GM18909 (cell line): ENCODE data around the gene ROPN1L.
"Not testable (repeated sequence)": the region's sequence is repeated elsewhere in the genome, so short reads cannot be mapped to it uniquely, and the experiment has no call there.

Experiments
- ATAC-seq: cut with Tn5 transposase; IDR thresholded peaks from one replicate; pipeline ENCODE4 v1.9.1; 2021; ENCODE audit warnings: mild to moderate bottlenecking; ENCODE audit not compliant: unreplicated experiment, poor library complexity

The ROPN1L gene

GRCh38 chr5:10497554-10497953 is 55.9 kb downstream of the ROPN1L start:
- no peak for ATAC-seq

GRCh38 chr5:10498350-10498749 is 56.7 kb downstream of the ROPN1L start:
- no peak for ATAC-seq

- no peak for ATAC-seq
Measured at GRCh38 chr5:10499066-10499465, 57.4 kb downstream of the ROPN1L start.

DNA sequence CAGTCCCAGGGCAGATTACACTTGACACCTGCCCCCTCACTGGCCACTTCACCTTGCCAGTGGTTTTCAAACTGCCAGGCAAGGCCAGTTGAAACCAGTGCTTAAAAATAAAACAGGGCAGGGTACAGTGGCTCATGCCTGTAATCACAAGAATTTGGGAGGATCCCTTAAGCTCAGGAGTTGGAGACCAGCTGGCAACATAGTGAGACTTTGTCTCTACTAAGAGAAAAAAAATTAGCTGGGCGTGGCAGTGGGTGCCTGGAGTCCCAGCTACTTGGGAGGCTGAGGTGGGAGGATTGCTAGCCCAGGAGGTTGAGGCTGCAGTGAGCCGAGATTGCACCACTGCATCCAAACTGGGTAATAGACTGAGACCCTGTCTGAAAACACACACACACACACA is 58.1 kb downstream of the ROPN1L start:
- ATAC-seq: no peak

GRCh38 chr5:10500669-10501068 is 59.0 kb downstream of the ROPN1L start:
- ATAC-seq: no peak

GRCh38 chr5:10501554-10502075 is 59.9 kb downstream of the ROPN1L start:
- no peak for ATAC-seq

DNA sequence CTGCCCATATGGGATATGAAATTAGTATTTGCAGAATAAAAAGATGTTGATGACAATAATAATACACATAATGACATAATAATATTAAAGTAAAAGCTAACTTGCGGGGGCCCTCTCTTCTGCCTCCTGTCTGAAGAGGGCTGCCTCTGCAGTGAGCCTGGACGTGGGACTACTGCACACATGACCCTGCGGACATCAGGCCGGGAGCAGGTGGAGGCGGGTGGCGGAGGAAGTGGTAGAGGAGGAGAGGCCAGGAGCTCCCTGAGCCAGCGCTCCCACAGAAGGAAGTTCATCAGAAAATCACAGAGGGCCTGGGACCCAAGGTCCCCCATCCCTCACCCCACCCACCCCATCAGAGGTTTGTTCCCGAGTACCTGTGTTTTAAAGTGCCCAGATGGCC is 60.5 kb downstream of the ROPN1L start:
- no peak for ATAC-seq

DNA sequence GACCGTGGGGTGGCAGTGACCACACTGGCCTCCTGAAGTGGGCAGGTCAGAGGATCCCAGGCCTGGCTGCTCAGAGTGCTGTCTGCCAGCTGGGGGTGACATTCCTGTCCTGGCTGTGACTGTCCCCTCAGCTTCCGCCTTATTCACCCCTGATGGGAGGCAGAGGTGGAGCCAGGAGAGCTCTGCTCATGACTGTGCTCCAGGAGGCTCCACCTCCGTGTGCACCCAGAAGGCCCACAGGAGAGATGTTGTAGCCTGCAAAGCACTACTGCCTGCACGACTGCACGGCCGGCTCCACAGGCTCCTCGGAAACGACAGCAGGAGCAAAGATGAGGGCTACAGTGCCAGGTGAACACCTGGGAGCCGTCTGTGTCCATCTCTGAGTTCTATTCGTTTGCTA is 60.9 kb downstream of the ROPN1L start:
- no peak for ATAC-seq

GRCh38 chr5:10503321-10503720 is 61.6 kb downstream of the ROPN1L start:
- ATAC-seq: no peak

- no peak for ATAC-seq
Measured at GRCh38 chr5:10503997-10504793, 62.5 kb downstream of the ROPN1L start.

DNA sequence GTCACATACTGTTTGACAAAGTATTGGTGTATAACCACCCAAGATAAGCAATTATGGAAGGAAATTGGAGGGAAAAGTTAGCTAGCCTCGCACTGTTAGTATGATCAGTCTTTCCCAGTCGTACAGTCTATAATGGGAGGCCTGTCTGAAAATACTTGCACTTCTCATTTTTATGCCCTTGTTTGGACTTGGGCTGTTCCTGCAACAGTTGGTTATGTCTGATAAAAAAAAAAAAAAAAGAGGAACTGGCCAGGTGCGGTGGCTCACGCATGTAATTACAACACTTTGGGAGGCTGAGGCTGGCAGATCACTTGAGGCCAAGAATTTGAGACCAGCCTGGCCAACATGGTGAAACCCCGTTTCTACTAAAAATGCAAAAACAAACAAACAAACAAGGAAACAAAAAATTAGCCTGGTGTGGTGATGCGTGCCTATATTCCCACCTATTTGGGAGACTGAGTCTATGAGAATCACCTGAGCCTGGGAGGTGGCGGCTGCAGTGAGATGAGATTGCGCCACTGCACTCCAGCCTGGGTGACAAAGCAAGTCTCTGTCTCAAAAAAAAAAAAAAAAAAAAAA is 63.9 kb downstream of the ROPN1L start:
- ATAC-seq: peak; percentile 87

DNA sequence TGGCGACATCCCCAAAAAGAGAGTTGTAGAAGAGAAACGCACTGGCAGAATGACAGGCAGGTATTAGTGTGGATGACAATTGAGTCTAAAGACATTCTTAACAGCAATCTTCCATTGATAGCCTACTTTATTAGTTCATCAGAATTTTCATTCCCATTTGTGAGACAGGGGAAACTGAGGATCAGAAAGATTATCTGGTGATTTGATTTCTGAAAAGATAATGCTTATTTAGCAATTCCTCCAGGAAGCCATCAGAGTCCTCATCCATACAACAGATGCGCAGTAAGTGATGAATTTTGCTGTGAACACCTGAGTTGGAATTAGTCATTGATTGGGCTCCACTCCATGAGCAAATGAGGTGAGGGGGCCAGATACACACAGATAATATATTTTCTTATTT is 64.9 kb downstream of the ROPN1L start:
- no peak for ATAC-seq

DNA sequence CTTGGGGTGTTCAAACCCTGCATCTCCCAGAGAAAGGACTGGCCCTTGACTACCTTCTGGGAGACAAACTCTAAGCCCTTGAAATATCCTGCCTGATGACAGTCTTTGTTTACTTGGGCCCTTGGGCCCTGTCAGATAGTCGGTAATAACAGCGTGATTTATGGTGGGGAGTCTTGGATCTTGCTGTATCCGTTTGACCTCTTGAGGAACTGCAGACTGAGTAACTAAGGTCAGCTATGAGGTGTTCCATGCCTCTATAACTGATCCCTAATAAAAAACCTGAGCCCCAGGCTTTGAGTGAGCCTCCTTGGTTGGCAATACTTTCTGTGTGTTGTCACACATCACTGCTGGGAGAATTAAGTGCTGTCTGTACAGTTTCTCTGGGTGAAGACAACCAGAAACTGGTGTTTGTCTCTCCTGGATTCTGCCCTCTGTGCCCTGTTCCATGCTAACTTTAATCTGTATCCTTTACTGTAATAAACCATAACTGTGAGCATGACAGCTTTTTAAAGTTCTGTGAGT is 66.0 kb downstream of the ROPN1L start:
- no peak for ATAC-seq

DNA sequence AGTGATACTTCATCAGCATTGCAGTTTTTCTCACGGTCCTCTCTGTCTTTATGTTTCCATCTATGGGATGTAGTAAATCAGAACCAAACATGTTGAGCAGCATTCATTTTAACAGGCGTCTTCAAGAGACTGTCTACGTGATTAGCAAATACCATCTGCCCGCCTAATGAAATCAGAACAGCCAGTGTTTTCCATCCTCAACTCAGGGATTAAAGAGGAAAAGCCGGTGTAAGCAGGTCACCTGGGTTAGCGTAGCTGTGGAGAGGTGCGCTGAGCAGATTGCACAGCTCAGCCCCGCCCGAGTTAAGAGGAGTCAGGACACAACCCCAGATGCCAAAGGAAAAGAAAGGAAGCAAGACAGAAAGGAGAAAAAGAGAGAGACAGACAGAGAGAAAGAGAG is 67.9 kb downstream of the ROPN1L start:
- no peak for ATAC-seq

DNA sequence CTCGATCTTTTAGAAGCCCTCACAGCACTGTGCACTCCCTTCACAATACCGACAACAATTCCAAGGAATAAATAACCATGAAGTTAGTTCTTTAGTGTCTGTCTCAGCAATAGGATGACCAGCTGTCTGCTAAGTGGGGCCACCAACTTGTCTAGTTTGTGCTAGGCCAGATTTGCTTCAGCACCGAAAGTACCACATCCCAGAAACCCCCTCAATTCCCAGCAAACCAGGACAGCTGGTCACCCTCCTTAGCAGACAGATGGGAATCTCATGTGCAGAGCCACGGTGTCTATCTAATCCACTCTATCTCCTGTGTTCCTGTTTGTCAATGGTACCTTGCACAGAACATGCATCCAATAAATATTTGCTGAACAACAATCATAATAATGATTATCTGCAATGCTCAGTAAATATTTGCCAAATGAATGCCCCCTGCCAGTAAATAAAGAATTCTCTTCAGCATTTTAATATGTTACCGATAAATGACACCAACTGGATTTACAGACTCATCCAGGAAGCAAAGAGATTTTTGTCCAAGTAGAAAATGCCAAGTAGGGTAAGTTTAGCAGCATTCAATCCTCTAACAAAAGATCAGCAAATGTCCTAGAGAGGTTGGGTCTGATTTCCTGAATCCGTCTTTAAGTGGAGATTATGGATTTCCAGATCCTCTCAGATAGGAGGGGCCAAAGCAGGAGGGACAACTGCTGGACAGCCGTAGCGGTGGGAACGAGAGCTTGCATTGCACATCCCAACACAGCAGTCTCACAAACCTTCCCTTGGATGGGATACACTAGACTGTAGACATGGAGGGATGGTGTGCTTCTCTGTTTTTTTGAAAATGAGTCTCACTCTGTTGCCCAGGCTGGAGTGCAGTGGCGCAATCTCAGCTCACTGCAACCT is 70.3 kb downstream of the ROPN1L start:
- no peak for ATAC-seq

DNA sequence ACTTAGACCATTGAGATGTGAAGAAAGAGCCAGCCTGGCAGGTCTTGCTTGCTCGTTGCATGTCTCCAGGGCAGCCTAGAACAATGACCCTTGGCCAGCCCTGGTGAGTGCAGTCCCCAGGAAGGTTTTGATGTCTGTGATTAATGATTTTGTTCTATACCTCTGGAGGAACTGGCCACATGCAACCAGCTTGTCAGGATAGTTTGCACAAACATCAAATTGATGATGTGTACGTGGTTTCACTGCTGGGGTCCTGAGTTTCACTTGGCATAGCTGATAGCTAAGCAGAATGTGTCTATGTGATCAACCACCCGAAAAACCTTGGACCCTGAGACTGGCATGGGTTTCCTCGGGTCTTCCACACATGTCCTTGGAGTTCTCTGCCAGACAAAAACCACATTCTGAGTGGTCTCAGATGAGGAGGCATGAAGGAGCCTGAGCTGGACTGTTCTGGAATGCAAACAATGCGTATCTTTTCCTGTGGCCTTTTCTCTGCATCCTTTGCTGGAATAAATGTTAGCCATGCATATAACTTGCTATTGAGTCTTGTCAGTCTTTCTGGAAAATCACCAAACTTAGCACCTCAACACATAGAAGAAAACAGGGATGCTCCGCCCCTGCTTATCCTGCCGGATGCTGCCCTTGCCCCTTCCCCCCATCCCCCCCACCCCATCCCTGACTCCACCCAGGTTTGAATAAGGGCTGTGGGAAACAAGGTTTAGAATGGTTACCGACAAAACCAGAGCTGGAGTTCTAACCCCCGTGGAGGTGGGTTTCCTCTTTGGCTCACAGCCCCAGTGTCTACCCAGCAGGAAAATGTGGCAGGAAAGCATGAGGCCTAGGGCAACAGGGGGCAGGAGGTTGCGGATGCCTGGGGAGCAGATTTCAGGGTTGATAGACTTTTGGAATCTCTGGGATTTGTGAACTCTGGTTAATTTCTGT is 72.1 kb downstream of the ROPN1L start:
- no peak for ATAC-seq

- ATAC-seq: not testable (repeated sequence)
Measured at GRCh38 chr5:10514572-10514971, 72.9 kb downstream of the ROPN1L start.
